ENCODE data around the gene GALK1. TPM values are rescaled to one million over a fixed set of nuclear protein-coding genes. Genes with fewer than 3 reads are reported as not detected.

GALK1 gene
- 10 to 100 TPM in 2 of 4 donors, 1 to 10 TPM in 2; 8.7 to 18.3 (median 11.0) TPM for total RNA-seq

DNA sequence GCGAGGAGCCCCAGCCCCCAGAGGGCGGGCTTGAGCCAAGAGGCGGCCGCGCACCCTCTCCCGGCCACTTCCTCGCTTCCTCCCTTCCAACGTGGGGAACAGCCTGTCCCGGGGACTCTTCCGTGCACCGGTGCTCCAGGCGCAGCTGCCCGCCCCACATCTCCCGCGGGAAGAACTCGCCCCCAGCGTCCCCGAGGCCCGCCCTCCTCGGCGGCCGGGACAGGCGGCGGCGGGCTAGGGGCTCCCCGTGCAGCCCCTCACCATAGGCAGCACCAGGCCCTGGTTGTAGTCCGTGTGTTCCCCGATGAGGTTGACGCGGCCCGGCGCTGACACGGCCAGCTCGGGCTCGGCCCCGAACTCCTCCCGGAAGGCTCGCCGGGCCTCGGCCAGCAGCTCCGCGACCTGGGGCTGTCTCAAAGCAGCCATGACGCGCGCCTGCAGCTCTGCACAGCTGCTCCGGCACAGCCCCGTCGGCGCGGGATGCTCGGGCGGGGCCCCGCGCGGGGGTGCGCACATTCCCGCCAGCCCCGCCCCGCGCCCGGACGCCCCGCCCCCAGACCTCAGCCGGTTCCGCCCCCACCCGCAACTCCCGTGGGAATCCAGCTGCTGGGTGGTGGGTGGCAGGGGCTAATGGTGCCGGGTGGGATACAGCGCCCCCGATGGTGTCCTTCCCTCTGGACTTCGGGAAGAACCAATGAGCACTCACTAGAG is at the start of gene GALK1:
GALK1 (minus strand) TSS at position 482 of the 711 bp plus-strand sequence; CDS start at position 426, 56 bp downstream.
- Histone ChIP-seq H3K4me3 (peak within 1 kb of the TSS; percentile 58 to 83 (median 72)), H3K4me1 (peaks cover 6 to 14% of the 10 kb centered on the region in 2 donors), H3K27ac (peak within 1 kb of the TSS; percentile 54 to 81 (median 74)), H3K36me3 (no peaks in the 10 kb centered on the region), H3K9me3 (no peaks in the 10 kb centered on the region), H3K27me3 (no peaks in the 10 kb centered on the region)
- peak; percentile 30 to 59 for TF ChIP-seq POLR2A (IDR thresholded peaks at IDR 0.05)
- TF ChIP-seq, protein P1, sequence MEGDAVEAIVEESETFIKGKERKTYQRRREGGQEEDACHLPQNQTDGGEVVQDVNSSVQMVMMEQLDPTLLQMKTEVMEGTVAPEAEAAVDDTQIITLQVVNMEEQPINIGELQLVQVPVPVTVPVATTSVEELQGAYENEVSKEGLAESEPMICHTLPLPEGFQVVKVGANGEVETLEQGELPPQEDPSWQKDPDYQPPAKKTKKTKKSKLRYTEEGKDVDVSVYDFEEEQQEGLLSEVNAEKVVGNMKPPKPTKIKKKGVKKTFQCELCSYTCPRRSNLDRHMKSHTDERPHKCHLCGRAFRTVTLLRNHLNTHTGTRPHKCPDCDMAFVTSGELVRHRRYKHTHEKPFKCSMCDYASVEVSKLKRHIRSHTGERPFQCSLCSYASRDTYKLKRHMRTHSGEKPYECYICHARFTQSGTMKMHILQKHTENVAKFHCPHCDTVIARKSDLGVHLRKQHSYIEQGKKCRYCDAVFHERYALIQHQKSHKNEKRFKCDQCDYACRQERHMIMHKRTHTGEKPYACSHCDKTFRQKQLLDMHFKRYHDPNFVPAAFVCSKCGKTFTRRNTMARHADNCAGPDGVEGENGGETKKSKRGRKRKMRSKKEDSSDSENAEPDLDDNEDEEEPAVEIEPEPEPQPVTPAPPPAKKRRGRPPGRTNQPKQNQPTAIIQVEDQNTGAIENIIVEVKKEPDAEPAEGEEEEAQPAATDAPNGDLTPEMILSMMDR (IDR thresholded peaks at IDR 0.05 in 4 of 5, conservative IDR thresholded peaks at IDR 0.05 in 1 of 5): peak; percentile 13 to 81 (median 69)
- peak; percentile 80 for ATAC-seq
- intact Hi-C loops (cut with DNase I; ENCODE audit: low total_unique reads): loop anchor here (2.0 to 5.0 kb wide), 2 partner anchors 62 to 132 kb away; partner anchors contain the start of gene TRIM65
- DNase-seq: peak; percentile 47 to 59
- in situ Hi-C loops (cut with MboI; ENCODE audit: low sequenced_read_pairs in 4 of 4): loop anchor here in 1 of 4 donors (25.0 kb wide), 1 partner anchor 122 kb away; the partner anchor contains the start of genes TRIM47 and TRIM65

- in situ Hi-C loops (cut with MboI; ENCODE audit: low sequenced_read_pairs in 4 of 4): no loop called here
- no peaks in the 10 kb centered on the region for H3K27me3 ChIP-seq
- no peaks in the 10 kb centered on the region for H3K9me3 ChIP-seq
- intact Hi-C loops (cut with DNase I; ENCODE audit: low total_unique reads): no loop called here
- no peak overlapping the region for H3K4me3 ChIP-seq
- TF ChIP-seq, protein P1 (IDR thresholded peaks at IDR 0.05 in 4 of 5, conservative IDR thresholded peaks at IDR 0.05 in 1 of 5): no peak
- TF ChIP-seq POLR2A (IDR thresholded peaks at IDR 0.05): no peak
- DNase-seq: no peak
- peaks cover 12% of the 10 kb centered on the region in 2 donors for H3K4me1 ChIP-seq
- no peak overlapping the region for H3K27ac ChIP-seq
- no peak for ATAC-seq
- peaks cover 0 to 82% of the 10 kb centered on the region in 2 donors for H3K36me3 ChIP-seq
Observed at GRCh38 chr17:75814021-75814395, 49.0 kb upstream of the GALK1 start.

DNA sequence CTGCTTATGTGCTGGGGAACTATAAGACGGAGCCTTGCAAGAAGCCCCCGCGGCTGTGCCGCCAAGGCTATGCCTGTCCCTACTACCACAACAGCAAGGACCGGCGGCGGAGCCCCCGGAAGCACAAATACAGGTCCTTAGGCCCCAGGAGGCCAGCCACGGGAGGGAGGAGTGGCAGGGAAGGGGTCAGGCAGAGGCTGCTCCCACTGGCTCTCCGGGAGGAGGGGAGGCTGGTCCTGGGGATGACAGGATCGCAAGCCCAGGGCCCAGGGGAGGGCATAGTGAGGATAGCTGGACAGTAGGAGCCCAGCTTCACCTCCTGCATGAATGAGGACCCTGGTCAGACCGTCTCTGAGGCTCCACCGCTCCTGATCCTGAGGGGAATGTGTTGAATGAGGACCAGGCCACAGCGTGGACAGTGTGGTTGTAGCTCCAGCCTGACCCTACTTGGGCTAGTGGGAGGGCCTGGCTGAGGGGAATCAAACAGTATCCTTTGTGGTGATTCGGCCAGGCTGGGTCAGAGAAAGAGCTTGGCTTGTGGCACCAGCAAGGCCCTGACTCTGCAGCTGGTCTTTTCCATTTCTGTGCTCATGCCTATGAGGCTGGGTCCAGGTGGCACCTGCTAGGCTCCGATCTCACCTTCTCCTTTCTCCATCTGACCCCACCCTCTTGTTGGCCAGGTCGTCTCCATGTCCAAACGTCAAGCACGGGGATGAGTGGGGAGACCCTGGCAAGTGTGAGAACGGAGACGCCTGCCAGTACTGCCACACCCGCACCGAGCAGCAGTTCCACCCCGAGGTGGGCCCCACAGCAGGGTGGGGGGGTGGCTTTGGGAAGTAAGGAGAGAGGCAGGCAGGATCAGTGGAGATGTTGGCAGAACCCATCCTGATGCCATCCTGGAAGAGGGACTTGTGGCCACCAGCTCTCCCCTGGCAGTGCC is 48.4 kb upstream of the GALK1 start:
- Histone ChIP-seq H3K27me3 (no peaks in the 10 kb centered on the region), H3K4me1 (peaks cover 17 to 18% of the 10 kb centered on the region in 2 donors), H3K36me3 (peaks cover 0 to 75% of the 10 kb centered on the region in 2 donors), H3K9me3 (no peaks in the 10 kb centered on the region), H3K27ac (no peak overlapping the region), H3K4me3 (no peak overlapping the region)
- no peak for DNase-seq
- TF ChIP-seq, protein P1 (IDR thresholded peaks at IDR 0.05 in 4 of 5, conservative IDR thresholded peaks at IDR 0.05 in 1 of 5): no peak
- intact Hi-C loops (cut with DNase I; ENCODE audit: low total_unique reads): no loop called here
- ATAC-seq: no peak
- in situ Hi-C loops (cut with MboI; ENCODE audit: low sequenced_read_pairs in 4 of 4): no loop called here

GRCh38 chr17:75812096-75813013 is 47.4 kb upstream of the GALK1 start:
- intact Hi-C loops (cut with DNase I; ENCODE audit: low total_unique reads) (no loop called here), in situ Hi-C loops (cut with MboI; ENCODE audit: low sequenced_read_pairs in 4 of 4) (no loop called here)
- no peak overlapping the region for H3K4me3 ChIP-seq
- peaks cover 0 to 65% of the 10 kb centered on the region in 2 donors for H3K36me3 ChIP-seq
- DNase-seq (no peak), ATAC-seq (no peak)
- no peak for TF ChIP-seq POLR2A (IDR thresholded peaks at IDR 0.05)
- TF ChIP-seq, protein P1 (IDR thresholded peaks at IDR 0.05 in 4 of 5, conservative IDR thresholded peaks at IDR 0.05 in 1 of 5): no peak
- H3K27ac ChIP-seq: no peak overlapping the region
- H3K9me3 ChIP-seq: no peaks in the 10 kb centered on the region
- peaks cover 22 to 24% of the 10 kb centered on the region in 2 donors for H3K4me1 ChIP-seq
- H3K27me3 ChIP-seq: no peaks in the 10 kb centered on the region

Measured in gastrocnemius medialis (tissue), 4 donors.